ENCODE data around the gene NCKIPSD.

Gene NCKIPSD

GRCh38 chr3:48630407-48630806 lies 55.3 kb downstream of the NCKIPSD start:
- DNase-seq (ENCODE audit: low read depth): no peak
- no peak for TF ChIP-seq CTCF (conservative IDR thresholded peaks at IDR 0.05; ENCODE audit: low read depth, low read length)
- H3K4me3 ChIP-seq (ENCODE audit: low read length): no peak overlapping the region

- no peak for DNase-seq (ENCODE audit: low read depth)
- H3K4me3 ChIP-seq (ENCODE audit: low read length): no peak overlapping the region
- TF ChIP-seq CTCF (conservative IDR thresholded peaks at IDR 0.05; ENCODE audit: low read depth, low read length): no peak
These were observed 55.8 kb downstream of the NCKIPSD start for GRCh38 chr3:48629894-48630293.

- H3K4me3 ChIP-seq (ENCODE audit: low read length): no peak overlapping the region
- no peak for TF ChIP-seq CTCF (conservative IDR thresholded peaks at IDR 0.05; ENCODE audit: low read depth, low read length)
- no peak for DNase-seq (ENCODE audit: low read depth)
These were observed 57.3 kb downstream of the NCKIPSD start for GRCh38 chr3:48628277-48629017.

- DNase-seq (ENCODE audit: low read depth): no peak
- no peak overlapping the region for H3K4me3 ChIP-seq (ENCODE audit: low read length)
- TF ChIP-seq CTCF (conservative IDR thresholded peaks at IDR 0.05; ENCODE audit: low read depth, low read length): no peak
These were observed 60.1 kb downstream of the NCKIPSD start for GRCh38 chr3:48625600-48625999.

- no peak for TF ChIP-seq CTCF (conservative IDR thresholded peaks at IDR 0.05; ENCODE audit: low read depth, low read length)
- H3K4me3 ChIP-seq (ENCODE audit: low read length): no peak overlapping the region
- no peak for DNase-seq (ENCODE audit: low read depth)
These were observed 60.9 kb downstream of the NCKIPSD start for GRCh38 chr3:48624767-48625166.

GRCh38 chr3:48623851-48624547 lies 61.7 kb downstream of the NCKIPSD start:
- H3K4me3 ChIP-seq (ENCODE audit: low read length): no peak overlapping the region
- no peak for DNase-seq (ENCODE audit: low read depth)
- TF ChIP-seq CTCF (conservative IDR thresholded peaks at IDR 0.05; ENCODE audit: low read depth, low read length): no peak
